ENCODE data around the gene CDC14A.

GRCh38 chr1:100430325-100430756, 78.0 kb downstream of the CDC14A start:
- TF ChIP-seq CTCF (IDR thresholded peaks at IDR 0.05; ENCODE audit: insufficient read depth, low read length) (no peak), REST (IDR thresholded peaks at IDR 0.05; ENCODE audit: insufficient replicate concordance, low read depth) (no peak), POLR2AphosphoS5 (IDR thresholded peaks at IDR 0.05; ENCODE audit: low read depth) (no peak), SPI1 (IDR thresholded peaks at IDR 0.05; ENCODE audit: borderline replicate concordance, low read depth) (no peak)
